ENCODE results near the gene SYT9.

The SYT9 gene

GRCh38 chr11:7500251-7500650 is 248.5 kb downstream of the SYT9 start:
- H3K4me1 ChIP-seq (ENCODE audit: control insufficient read depth, insufficient read depth, low read length) = peaks cover 3% of the 10 kb centered on the region
- no peak overlapping the region for H3K27ac ChIP-seq (ENCODE audit: low read length)
- H3K27me3 ChIP-seq (ENCODE audit: control insufficient read depth in 1 of 2, insufficient read depth in 2 of 2, low read length in 2 of 2) = no peaks in the 10 kb centered on the region
- H3K9ac ChIP-seq (ENCODE audit: low read length in 2 of 2) = no peak overlapping the region
- no peak overlapping the region for H3K4me3 ChIP-seq (ENCODE audit: low read length in 2 of 2)
- H3K36me3 ChIP-seq (ENCODE audit: control insufficient read depth in 2 of 2, insufficient read depth in 2 of 2, low read length in 2 of 2) = no peaks in the 10 kb centered on the region
- H3K9me3 ChIP-seq (ENCODE audit: control insufficient read depth in 2 of 2, low read length in 2 of 2) = no peaks in the 10 kb centered on the region

- Histone ChIP-seq H3K9ac (ENCODE audit: low read length in 2 of 2) (no peak overlapping the region), H3K4me1 (ENCODE audit: control insufficient read depth, insufficient read depth, low read length) (no peaks in the 10 kb centered on the region), H3K36me3 (ENCODE audit: control insufficient read depth in 2 of 2, insufficient read depth in 2 of 2, low read length in 2 of 2) (no peaks in the 10 kb centered on the region), H3K27ac (ENCODE audit: low read length) (no peak overlapping the region), H3K4me3 (ENCODE audit: low read length in 2 of 2) (no peak overlapping the region), H3K27me3 (ENCODE audit: control insufficient read depth in 1 of 2, insufficient read depth in 2 of 2, low read length in 2 of 2) (no peaks in the 10 kb centered on the region), H3K9me3 (ENCODE audit: control insufficient read depth in 2 of 2, low read length in 2 of 2) (no peaks in the 10 kb centered on the region)
Measured at GRCh38 chr11:7501251-7501650, 249.5 kb downstream of the SYT9 start.

- H3K4me3 ChIP-seq (ENCODE audit: low read length in 2 of 2) = no peak overlapping the region
- H3K4me1 ChIP-seq (ENCODE audit: control insufficient read depth, insufficient read depth, low read length) = no peaks in the 10 kb centered on the region
- H3K27me3 ChIP-seq (ENCODE audit: control insufficient read depth in 1 of 2, insufficient read depth in 2 of 2, low read length in 2 of 2) = no peaks in the 10 kb centered on the region
- H3K9ac ChIP-seq (ENCODE audit: low read length in 2 of 2) = no peak overlapping the region
- no peaks in the 10 kb centered on the region for H3K9me3 ChIP-seq (ENCODE audit: control insufficient read depth in 2 of 2, low read length in 2 of 2)
- H3K27ac ChIP-seq (ENCODE audit: low read length) = no peak overlapping the region
- H3K36me3 ChIP-seq (ENCODE audit: control insufficient read depth in 2 of 2, insufficient read depth in 2 of 2, low read length in 2 of 2) = no peaks in the 10 kb centered on the region
Measured at GRCh38 chr11:7501894-7502293, 250.2 kb downstream of the SYT9 start.

- Histone ChIP-seq H3K9me3 (ENCODE audit: control insufficient read depth in 2 of 2, low read length in 2 of 2) (no peaks in the 10 kb centered on the region), H3K9ac (ENCODE audit: low read length in 2 of 2) (no peak overlapping the region), H3K27me3 (ENCODE audit: control insufficient read depth in 1 of 2, insufficient read depth in 2 of 2, low read length in 2 of 2) (no peaks in the 10 kb centered on the region), H3K27ac (ENCODE audit: low read length) (no peak overlapping the region), H3K4me3 (ENCODE audit: low read length in 2 of 2) (no peak overlapping the region), H3K36me3 (ENCODE audit: control insufficient read depth in 2 of 2, insufficient read depth in 2 of 2, low read length in 2 of 2) (no peaks in the 10 kb centered on the region), H3K4me1 (ENCODE audit: control insufficient read depth, insufficient read depth, low read length) (no peaks in the 10 kb centered on the region)
Measured at GRCh38 chr11:7506243-7506642, 254.5 kb downstream of the SYT9 start.

DNA sequence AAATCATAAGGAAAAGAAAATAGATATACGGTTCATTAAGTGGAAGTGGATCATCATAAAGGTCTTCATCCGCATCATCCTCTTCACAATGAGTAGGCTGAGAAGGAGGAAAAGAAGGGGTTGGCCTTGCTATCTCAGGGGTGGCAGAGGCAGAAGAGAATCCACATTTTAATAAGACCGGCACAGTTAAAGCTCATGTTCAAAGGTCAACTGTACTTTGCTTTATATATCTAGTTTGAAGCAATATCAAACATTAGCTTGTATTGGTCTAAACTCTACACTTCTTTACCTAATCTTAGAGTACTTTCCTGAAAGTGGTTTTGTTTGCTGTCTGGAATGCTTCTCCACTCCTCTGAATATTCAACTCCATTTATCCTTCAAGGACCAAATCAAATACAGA is 256.4 kb downstream of the SYT9 start:
- Histone ChIP-seq H3K36me3 (ENCODE audit: control insufficient read depth in 2 of 2, insufficient read depth in 2 of 2, low read length in 2 of 2) (no peaks in the 10 kb centered on the region), H3K9ac (ENCODE audit: low read length in 2 of 2) (no peak overlapping the region)

DNA sequence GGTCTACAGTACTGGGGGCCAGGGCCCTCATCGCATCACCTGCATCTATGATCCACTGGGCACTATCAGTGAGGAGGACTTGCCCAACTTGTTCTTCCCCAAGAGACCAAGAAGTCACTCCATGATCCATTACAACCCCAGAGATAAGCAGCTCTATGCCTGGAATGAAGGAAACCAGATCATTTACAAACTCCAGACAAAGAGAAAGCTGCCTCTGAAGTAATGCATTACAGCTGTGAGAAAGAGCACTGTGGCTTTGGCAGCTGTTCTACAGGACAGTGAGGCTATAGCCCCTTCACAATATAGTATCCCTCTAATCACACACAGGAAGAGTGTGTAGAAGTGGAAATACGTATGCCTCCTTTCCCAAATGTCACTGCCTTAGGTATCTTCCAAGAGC is 258.3 kb downstream of the SYT9 start:
- H3K9ac ChIP-seq (ENCODE audit: low read length in 2 of 2) = no peak overlapping the region
- no peaks in the 10 kb centered on the region for H3K36me3 ChIP-seq (ENCODE audit: control insufficient read depth in 2 of 2, insufficient read depth in 2 of 2, low read length in 2 of 2)
- no peaks in the 10 kb centered on the region for H3K27me3 ChIP-seq (ENCODE audit: control insufficient read depth in 1 of 2, insufficient read depth in 2 of 2, low read length in 2 of 2)
- no peaks in the 10 kb centered on the region for H3K9me3 ChIP-seq (ENCODE audit: control insufficient read depth in 2 of 2, low read length in 2 of 2)
- no peak overlapping the region for H3K4me3 ChIP-seq (ENCODE audit: low read length in 2 of 2)
- no peak overlapping the region for H3K27ac ChIP-seq (ENCODE audit: low read length)
- peaks cover 14% of the 10 kb centered on the region for H3K4me1 ChIP-seq (ENCODE audit: control insufficient read depth, insufficient read depth, low read length)

More for the DNA sequence above, 256.4 kb downstream of the SYT9 start:
- no peak overlapping the region for H3K4me3 ChIP-seq (ENCODE audit: low read length in 2 of 2)
- H3K9me3 ChIP-seq (ENCODE audit: control insufficient read depth in 2 of 2, low read length in 2 of 2) = no peaks in the 10 kb centered on the region
- H3K27me3 ChIP-seq (ENCODE audit: control insufficient read depth in 1 of 2, insufficient read depth in 2 of 2, low read length in 2 of 2) = no peaks in the 10 kb centered on the region
- no peak overlapping the region for H3K27ac ChIP-seq (ENCODE audit: low read length)
- peaks cover 5% of the 10 kb centered on the region for H3K4me1 ChIP-seq (ENCODE audit: control insufficient read depth, insufficient read depth, low read length)

- H3K4me1 ChIP-seq (ENCODE audit: control insufficient read depth, insufficient read depth, low read length) = peaks cover 14% of the 10 kb centered on the region
- H3K27me3 ChIP-seq (ENCODE audit: control insufficient read depth in 1 of 2, insufficient read depth in 2 of 2, low read length in 2 of 2) = no peaks in the 10 kb centered on the region
- no peaks in the 10 kb centered on the region for H3K36me3 ChIP-seq (ENCODE audit: control insufficient read depth in 2 of 2, insufficient read depth in 2 of 2, low read length in 2 of 2)
- H3K9me3 ChIP-seq (ENCODE audit: control insufficient read depth in 2 of 2, low read length in 2 of 2) = no peaks in the 10 kb centered on the region
- H3K9ac ChIP-seq (ENCODE audit: low read length in 2 of 2) = no peak overlapping the region
- H3K4me3 ChIP-seq (ENCODE audit: low read length in 2 of 2) = no peak overlapping the region
- H3K27ac ChIP-seq (ENCODE audit: low read length) = no peak overlapping the region
Measured at GRCh38 chr11:7511401-7511800, 259.7 kb downstream of the SYT9 start.

- Histone ChIP-seq H3K9ac (ENCODE audit: low read length in 2 of 2) (peak overlapping the region; percentile 63 to 64), H3K36me3 (ENCODE audit: control insufficient read depth in 2 of 2, insufficient read depth in 2 of 2, low read length in 2 of 2) (no peaks in the 10 kb centered on the region), H3K9me3 (ENCODE audit: control insufficient read depth in 2 of 2, low read length in 2 of 2) (no peaks in the 10 kb centered on the region), H3K4me1 (ENCODE audit: control insufficient read depth, insufficient read depth, low read length) (peaks cover 14% of the 10 kb centered on the region), H3K27me3 (ENCODE audit: control insufficient read depth in 1 of 2, insufficient read depth in 2 of 2, low read length in 2 of 2) (no peaks in the 10 kb centered on the region), H3K4me3 (ENCODE audit: low read length in 2 of 2) (peak overlapping the region; percentile 69 to 86), H3K27ac (ENCODE audit: low read length) (peak overlapping the region; percentile 58)
Measured at GRCh38 chr11:7512525-7513233, 261.0 kb downstream of the SYT9 start.

DNA sequence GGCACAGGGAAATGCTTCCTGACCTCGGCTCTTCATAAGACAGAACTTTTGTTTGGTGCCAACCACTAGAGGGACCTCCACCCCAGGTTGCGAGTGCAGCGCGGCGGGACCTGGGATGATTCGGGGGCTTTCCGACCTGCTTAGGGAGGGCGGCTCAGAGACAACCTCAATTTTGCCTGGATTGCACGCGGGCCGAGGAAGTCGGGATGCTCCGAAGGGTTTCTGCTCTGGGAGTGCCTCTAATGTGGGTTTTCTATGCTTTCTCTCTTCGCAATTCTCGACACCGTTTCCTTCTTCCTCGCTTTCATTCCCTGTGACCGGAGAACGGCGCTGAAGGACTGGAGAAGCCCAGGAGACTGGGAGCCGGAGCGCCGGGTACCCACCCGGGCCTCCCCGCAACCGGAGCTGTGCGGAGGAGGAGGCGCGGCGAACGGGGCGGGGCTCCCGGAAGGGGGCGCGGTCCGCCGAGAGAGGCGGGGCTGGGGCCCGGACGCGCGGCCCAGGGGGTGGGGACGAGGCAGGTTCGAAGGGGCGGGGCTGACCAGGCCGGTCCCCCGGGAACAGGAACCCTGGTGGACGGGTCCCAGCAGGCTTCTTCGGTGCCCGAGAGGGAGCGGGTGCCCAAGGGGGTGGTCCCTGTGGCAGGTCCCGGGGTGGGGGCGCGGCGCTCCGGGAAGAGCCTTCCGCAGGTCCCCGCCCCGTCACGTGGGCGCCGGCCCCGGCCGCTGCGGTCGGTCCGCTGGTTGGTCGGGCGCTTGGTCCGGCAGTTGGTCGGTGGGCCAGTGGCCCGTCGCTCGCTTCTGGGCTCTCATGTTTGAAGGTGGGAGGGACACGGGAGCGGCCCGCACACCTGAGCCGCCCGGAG is 261.8 kb downstream of the SYT9 start, which contains the start of gene PPFIBP2:
Gene PPFIBP2, plus strand, starts transcription at position 766 of the 865 bp plus-strand sequence. CDS start 35,477 bp downstream, outside the sequence.
- H3K36me3 ChIP-seq (ENCODE audit: control insufficient read depth in 2 of 2, insufficient read depth in 2 of 2, low read length in 2 of 2) = no peaks in the 10 kb centered on the region
- H3K4me3 ChIP-seq (ENCODE audit: low read length in 2 of 2) = peak within 1 kb of the TSS; percentile 69 to 86
- H3K9ac ChIP-seq (ENCODE audit: low read length in 2 of 2) = peak within 1 kb of the TSS; percentile 63 to 68
- no peaks in the 10 kb centered on the region for H3K27me3 ChIP-seq (ENCODE audit: control insufficient read depth in 1 of 2, insufficient read depth in 2 of 2, low read length in 2 of 2)
- H3K27ac ChIP-seq (ENCODE audit: low read length) = peak within 1 kb of the TSS; percentile 58
- no peaks in the 10 kb centered on the region for H3K9me3 ChIP-seq (ENCODE audit: control insufficient read depth in 2 of 2, low read length in 2 of 2)
- peaks cover 14% of the 10 kb centered on the region for H3K4me1 ChIP-seq (ENCODE audit: control insufficient read depth, insufficient read depth, low read length)

GRCh38 chr11:7514099-7514591 is 262.4 kb downstream of the SYT9 start:
- Histone ChIP-seq H3K4me1 (ENCODE audit: control insufficient read depth, insufficient read depth, low read length) (peaks cover 14% of the 10 kb centered on the region), H3K36me3 (ENCODE audit: control insufficient read depth in 2 of 2, insufficient read depth in 2 of 2, low read length in 2 of 2) (no peaks in the 10 kb centered on the region), H3K9me3 (ENCODE audit: control insufficient read depth in 2 of 2, low read length in 2 of 2) (no peaks in the 10 kb centered on the region), H3K9ac (ENCODE audit: low read length in 2 of 2) (peak overlapping the region; percentile 63 to 68), H3K4me3 (ENCODE audit: low read length in 2 of 2) (peak overlapping the region; percentile 69 to 86), H3K27me3 (ENCODE audit: control insufficient read depth in 1 of 2, insufficient read depth in 2 of 2, low read length in 2 of 2) (no peaks in the 10 kb centered on the region), H3K27ac (ENCODE audit: low read length) (peak overlapping the region; percentile 37)
